GM12872 (cell line): ENCODE data around the gene ZNF644.

ENCODE experiments used
- TF ChIP-seq, protein P1 (sequence below): IDR thresholded peaks from 3 replicates; pipeline ENCODE4 v1.5.1; 2011; ENCODE audit warnings: low read depth, mild to moderate bottlenecking, low read length, moderate library complexity; ENCODE audit not compliant: insufficient read depth

ZNF644 gene

DNA sequence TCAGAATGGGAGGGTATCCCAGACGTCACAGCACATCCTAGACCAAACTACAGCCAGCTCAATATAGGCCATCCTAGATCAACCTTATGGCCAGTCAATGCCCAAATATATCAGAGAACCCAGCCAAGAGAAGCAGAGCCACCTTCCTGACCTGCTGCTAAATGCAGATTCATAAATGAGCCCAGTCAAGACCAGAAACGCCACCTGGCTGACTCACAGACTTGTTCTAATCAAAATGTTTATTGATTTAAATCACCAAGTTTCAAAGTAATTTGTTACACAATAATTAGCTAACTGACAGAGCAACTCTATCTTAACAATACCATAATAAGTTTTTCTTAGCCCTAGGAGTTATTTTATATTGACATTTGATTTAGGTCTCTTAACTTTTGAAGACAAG, 28.6 kb downstream of the ZNF644 start:
- TF ChIP-seq, protein P1, sequence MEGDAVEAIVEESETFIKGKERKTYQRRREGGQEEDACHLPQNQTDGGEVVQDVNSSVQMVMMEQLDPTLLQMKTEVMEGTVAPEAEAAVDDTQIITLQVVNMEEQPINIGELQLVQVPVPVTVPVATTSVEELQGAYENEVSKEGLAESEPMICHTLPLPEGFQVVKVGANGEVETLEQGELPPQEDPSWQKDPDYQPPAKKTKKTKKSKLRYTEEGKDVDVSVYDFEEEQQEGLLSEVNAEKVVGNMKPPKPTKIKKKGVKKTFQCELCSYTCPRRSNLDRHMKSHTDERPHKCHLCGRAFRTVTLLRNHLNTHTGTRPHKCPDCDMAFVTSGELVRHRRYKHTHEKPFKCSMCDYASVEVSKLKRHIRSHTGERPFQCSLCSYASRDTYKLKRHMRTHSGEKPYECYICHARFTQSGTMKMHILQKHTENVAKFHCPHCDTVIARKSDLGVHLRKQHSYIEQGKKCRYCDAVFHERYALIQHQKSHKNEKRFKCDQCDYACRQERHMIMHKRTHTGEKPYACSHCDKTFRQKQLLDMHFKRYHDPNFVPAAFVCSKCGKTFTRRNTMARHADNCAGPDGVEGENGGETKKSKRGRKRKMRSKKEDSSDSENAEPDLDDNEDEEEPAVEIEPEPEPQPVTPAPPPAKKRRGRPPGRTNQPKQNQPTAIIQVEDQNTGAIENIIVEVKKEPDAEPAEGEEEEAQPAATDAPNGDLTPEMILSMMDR: no peak

DNA sequence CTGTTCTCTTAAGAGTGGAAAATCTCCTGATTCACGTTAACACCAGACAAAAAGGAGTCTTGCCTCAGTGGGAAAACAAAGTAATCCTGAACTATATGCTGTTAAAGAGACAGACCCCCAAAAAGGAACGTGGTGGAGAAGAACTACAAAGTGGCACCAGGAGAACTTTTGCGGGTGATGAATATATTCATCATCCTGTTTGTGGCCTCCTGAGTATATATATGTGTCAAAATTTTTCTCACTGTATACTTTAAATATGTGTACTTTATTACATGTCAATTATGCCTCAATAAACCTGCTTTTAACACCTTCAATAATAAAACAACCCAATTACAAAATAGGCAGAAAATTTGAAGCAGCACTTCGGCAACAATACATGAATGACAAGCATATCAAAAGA, 31.1 kb downstream of the ZNF644 start:
- TF ChIP-seq, protein P1: no peak

DNA sequence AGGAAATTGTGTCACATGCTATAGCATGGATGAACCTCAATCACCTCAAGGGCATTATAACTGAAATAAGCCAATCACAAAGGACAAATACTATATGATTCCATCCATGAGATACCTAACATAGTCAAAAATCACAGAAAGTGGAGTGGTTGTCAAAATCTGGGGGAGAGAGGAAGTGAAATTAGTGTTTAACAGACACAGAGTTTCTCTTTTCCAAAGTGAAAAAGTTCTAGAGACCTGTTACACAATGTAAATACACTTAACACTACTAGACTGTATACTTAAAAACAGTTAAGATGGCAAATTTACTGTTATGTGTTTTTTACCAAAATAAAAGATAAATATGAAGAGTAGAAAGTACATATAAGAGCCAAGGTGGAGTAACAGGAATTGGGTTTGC, 31.8 kb downstream of the ZNF644 start:
- TF ChIP-seq, protein P1: no peak

DNA sequence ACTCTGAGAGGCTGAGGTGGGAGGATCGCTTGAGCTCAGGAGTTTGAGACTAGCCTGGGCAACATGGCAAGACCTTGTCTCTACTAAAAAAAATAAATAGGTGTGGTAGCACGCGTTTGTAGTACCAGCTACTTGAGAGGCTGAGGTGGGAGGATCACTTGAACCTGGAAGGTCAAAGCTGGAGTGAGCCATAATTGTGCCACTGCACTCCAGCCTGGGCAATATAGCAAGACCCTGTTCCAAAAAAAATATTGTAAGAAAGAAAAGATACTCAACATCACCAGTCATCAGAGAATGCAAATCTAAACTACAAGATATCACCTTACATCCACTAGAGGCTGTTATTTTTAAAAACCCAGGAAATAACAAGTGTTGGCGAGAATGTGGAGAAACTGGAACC, 32.5 kb downstream of the ZNF644 start:
- TF ChIP-seq, protein P1: no peak

DNA sequence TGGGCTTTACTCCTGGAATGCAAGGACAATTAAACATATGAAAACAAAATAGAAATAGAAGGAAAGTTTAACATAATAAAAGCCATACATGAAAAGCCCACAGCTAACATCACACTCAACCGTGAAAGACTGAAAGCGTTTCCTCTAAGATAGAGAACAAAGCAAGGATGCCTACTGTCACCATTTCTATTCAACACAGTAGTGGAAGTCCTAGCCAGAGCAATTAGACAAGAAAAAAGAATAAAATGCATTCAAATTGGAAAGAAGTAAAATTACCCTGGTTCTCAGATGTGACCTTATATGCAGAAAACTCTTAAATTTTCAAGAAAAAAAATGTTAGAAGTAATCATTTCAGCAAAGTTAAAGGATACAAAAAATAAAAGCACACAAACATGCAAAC, 34.0 kb downstream of the ZNF644 start:
- TF ChIP-seq, protein P1: no peak

DNA sequence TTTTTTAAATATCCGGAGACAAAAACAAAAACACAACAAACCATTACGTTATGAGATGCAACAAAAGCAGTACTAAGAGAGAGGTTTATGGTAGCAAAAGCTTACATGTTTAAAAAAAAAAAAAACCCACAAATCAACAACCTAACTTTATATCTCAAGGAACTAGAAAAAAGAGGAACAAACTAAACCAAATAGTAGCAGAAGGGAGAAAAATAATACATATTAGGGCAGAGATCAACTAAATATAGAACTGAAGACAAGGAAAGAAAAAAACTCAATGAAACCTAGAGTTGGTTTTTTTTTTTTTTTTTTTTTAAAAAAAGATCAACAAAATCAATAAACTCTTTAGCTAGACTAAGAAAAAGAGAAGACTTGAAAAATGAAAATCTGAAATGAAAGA, 34.9 kb downstream of the ZNF644 start:
- TF ChIP-seq, protein P1: no peak

DNA sequence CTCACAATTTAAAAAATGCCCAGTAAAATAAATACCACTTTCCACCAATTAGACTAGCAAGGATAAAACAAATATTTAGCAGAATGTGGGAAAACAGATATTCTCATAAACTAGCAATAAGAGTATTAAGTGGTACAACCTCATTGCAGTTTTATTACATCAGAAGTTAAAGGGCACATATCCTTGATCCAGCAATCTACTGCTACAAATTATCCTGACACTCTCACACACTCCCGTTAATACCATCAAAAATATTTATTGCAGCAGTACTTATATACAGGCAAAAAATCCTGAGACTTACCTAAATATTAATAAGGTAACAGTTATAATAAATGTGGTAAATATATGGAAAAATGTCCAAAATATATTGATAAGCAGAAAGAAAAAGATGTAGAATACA, 44.3 kb downstream of the ZNF644 start:
- TF ChIP-seq, protein P1: no peak
